H9 (cell line): Measurements from ENCODE around the gene GGT6. TPM values are rescaled to one million over a fixed set of nuclear protein-coding genes. Genes with fewer than 3 reads are reported as not detected.

Source experiments
- DNase-seq: peaks from one replicate; pipeline ENCODE4 v3.0.0-alpha.2; 2017
- H2AFZ ChIP-seq: one replicate; pipeline ENCODE4 v1.6.1; 2013; ENCODE audit warnings: mild to moderate bottlenecking, low read length, control low read depth, moderate library complexity
- H2AK5ac ChIP-seq: 2 replicates; pipeline ENCODE4 v1.6.1; 2013; ENCODE audit warnings: low read length, control low read depth, mixed read lengths; ENCODE audit not compliant: insufficient read length
- H2BK120ac ChIP-seq: one replicate; pipeline ENCODE4 v1.6.1; 2013; ENCODE audit warnings: low read depth, mild to moderate bottlenecking, low read length, control low read depth, inconsistent platforms; ENCODE audit not compliant: poor library complexity, severe bottlenecking
- H2BK12ac ChIP-seq: 2 replicates; pipeline ENCODE4 v1.6.1; 2013; ENCODE audit warnings: low read length, control low read depth, mixed read lengths, low read depth; ENCODE audit not compliant: insufficient read length
- H2BK15ac ChIP-seq: 2 replicates; pipeline ENCODE4 v1.6.1; 2013; ENCODE audit warnings: low read depth, low read length, control low read depth
- H2BK20ac ChIP-seq: one replicate; pipeline ENCODE4 v1.6.1; 2013; ENCODE audit warnings: low read depth, mild to moderate bottlenecking, low read length, control low read depth, inconsistent platforms; ENCODE audit not compliant: poor library complexity, severe bottlenecking
- H2BK5ac ChIP-seq: 2 replicates; pipeline ENCODE4 v1.6.1; 2013; ENCODE audit warnings: low read length, control low read depth, mixed read lengths; ENCODE audit not compliant: insufficient read length
- H3K14ac ChIP-seq: 2 replicates; pipeline ENCODE4 v1.6.1; 2013; ENCODE audit warnings: low read length, control low read depth; ENCODE audit not compliant: insufficient read depth
- H3K18ac ChIP-seq: 2 replicates; pipeline ENCODE4 v1.6.1; 2013; ENCODE audit warnings: low read depth, mild to moderate bottlenecking, mixed read lengths, low read length, control low read depth; ENCODE audit not compliant: insufficient read length
- H3K23ac ChIP-seq: 2 replicates; pipeline ENCODE4 v1.6.1; 2013; ENCODE audit warnings: low read length, control low read depth, mixed read lengths, low read depth; ENCODE audit not compliant: insufficient read length
- H3K23me2 ChIP-seq: 2 replicates; pipeline ENCODE4 v1.6.1; 2013; ENCODE audit warnings: low read depth, mild to moderate bottlenecking, mixed read lengths, low read length, control low read depth; ENCODE audit not compliant: insufficient read length, poor library complexity, severe bottlenecking
- H3K27ac ChIP-seq: 2 replicates; pipeline ENCODE4 v1.5.1; 2013; ENCODE audit warnings: low read length, control low read depth, mixed read lengths, low read depth; ENCODE audit not compliant: insufficient read length
- H3K27me3 ChIP-seq: 2 replicates; pipeline ENCODE4 v1.6.1; 2013; ENCODE audit warnings: low read length, control low read depth, inconsistent platforms; ENCODE audit not compliant: insufficient read depth
- H3K4ac ChIP-seq: 2 replicates; pipeline ENCODE4 v1.6.1; 2013; ENCODE audit warnings: low read depth, mild to moderate bottlenecking, control low read depth, inconsistent platforms, low read length, moderate library complexity
- H3K4me1 ChIP-seq: 2 replicates; pipeline ENCODE4 v1.6.1; 2013; ENCODE audit warnings: low read length, control low read depth, inconsistent platforms; ENCODE audit not compliant: insufficient read depth
- H3K4me2 ChIP-seq: 2 replicates; pipeline ENCODE4 v1.6.1; 2013; ENCODE audit warnings: low read length, control low read depth, mixed read lengths; ENCODE audit not compliant: insufficient read length, insufficient read depth
- H3K56ac ChIP-seq: 2 replicates; pipeline ENCODE4 v1.6.1; 2013; ENCODE audit warnings: low read depth, mild to moderate bottlenecking, mixed read lengths, low read length, control low read depth; ENCODE audit not compliant: insufficient read length
- H3K79me1 ChIP-seq: 2 replicates; pipeline ENCODE4 v1.6.1; 2013; ENCODE audit warnings: low read depth, mild to moderate bottlenecking, moderate library complexity, low read length, control low read depth, inconsistent platforms; ENCODE audit not compliant: insufficient read depth, poor library complexity, severe bottlenecking
- H3K79me2 ChIP-seq: 2 replicates; pipeline ENCODE4 v1.6.1; 2013; ENCODE audit warnings: low read length, control low read depth, inconsistent platforms; ENCODE audit not compliant: insufficient read depth
- H3K9ac ChIP-seq: 2 replicates; pipeline ENCODE4 v1.6.1; 2013; ENCODE audit warnings: low read length, control low read depth, mixed read lengths; ENCODE audit not compliant: insufficient read length; ENCODE audit errors: extremely low read depth
- H3K9me3 ChIP-seq: one replicate; pipeline ENCODE4 v1.6.1; 2013; ENCODE audit warnings: low read depth, low read length, inconsistent platforms; ENCODE audit not compliant: control insufficient read depth
- H3T11ph ChIP-seq: one replicate; pipeline ENCODE4 v1.6.1; 2013; ENCODE audit warnings: mild to moderate bottlenecking, low read length, control low read depth, inconsistent platforms
- H4K20me1 ChIP-seq: one replicate; pipeline ENCODE4 v1.6.1; 2013; ENCODE audit not compliant: control insufficient read depth, insufficient read length, insufficient read depth
- H4K5ac ChIP-seq: 2 replicates; pipeline ENCODE4 v1.6.1; 2013; ENCODE audit warnings: low read depth, mild to moderate bottlenecking, mixed read lengths, low read length, control low read depth; ENCODE audit not compliant: insufficient read length
- H4K8ac ChIP-seq: replicated peaks from 2 replicates; pipeline ENCODE4 v1.6.1; 2013; ENCODE audit warnings: low read length, control low read depth, mixed read lengths, low read depth; ENCODE audit not compliant: insufficient read length
- H4K91ac ChIP-seq: 2 replicates; pipeline ENCODE4 v1.6.1; 2013; ENCODE audit warnings: low read depth, mild to moderate bottlenecking, moderate library complexity, mixed read lengths, low read length, control low read depth; ENCODE audit not compliant: insufficient read length
- H3K27ac Mint-ChIP-seq, 3 experiments: 2 replicates in 2 of 3; 3 replicates in 1 of 3; pipeline ENCODE4 v1.8.0; 2020 to 2021; ENCODE audit warnings: mixed read lengths in 3 of 3, mild to moderate bottlenecking in 1 of 3, moderate library complexity in 1 of 3
- H3K27me3 Mint-ChIP-seq: 2 replicates; pipeline ENCODE4 v1.8.0; 2021; ENCODE audit warnings: low read depth, mild to moderate bottlenecking, moderate library complexity, mixed read lengths
- H3K36me3 Mint-ChIP-seq, 3 experiments: 2 replicates in 2 of 3; 3 replicates in 1 of 3; pipeline ENCODE4 v1.8.0; 2020 to 2021; ENCODE audit warnings: low read depth in 3 of 3, mixed read lengths in 3 of 3; ENCODE audit not compliant: insufficient read depth in 1 of 3
- H3K4me1 Mint-ChIP-seq, 2 experiments: 2 replicates each; pipeline ENCODE4 v1.8.0; 2020; ENCODE audit warnings: mixed read lengths in 2 of 2
- H3K4me3 Mint-ChIP-seq, 2 experiments: 2 replicates in 1 of 2; 3 replicates in 1 of 2; pipeline ENCODE4 v1.8.0; 2020 to 2021; ENCODE audit warnings: mild to moderate bottlenecking in 2 of 2, mixed read lengths in 2 of 2, moderate library complexity in 1 of 2
- H3K9me3 Mint-ChIP-seq, 2 experiments: 2 replicates in 1 of 2; 3 replicates in 1 of 2; pipeline ENCODE4 v1.8.0; 2020; ENCODE audit warnings: mild to moderate bottlenecking in 2 of 2, mixed read lengths in 2 of 2, moderate library complexity in 1 of 2
- WGBS: extraction: QIAGEN DNeasy Blood & Tissue Kit; methylation state at CpG from one replicate; pipeline ENCODE4 v1.1.7; 2013; ENCODE audit warnings: missing lambda C conversion rate, low lambda C conversion rate, mixed read lengths; ENCODE audit not compliant: insufficient read length; ENCODE audit errors: extremely low coverage; 5-methylcytosine and 5-hydroxymethylcytosine counted together
- total RNA-seq: library from RNA; stranded (reverse); gene quantifications from 2 replicates; pipeline ENCODE4 v1.2.1, GENCODE V29; 2021
- TF ChIP-seq, protein P1 (sequence below): fragments of 200-600 bp; sonication (generic); conservative IDR thresholded peaks from 3 replicates; pipeline ENCODE4 v1.8.0; 2021; ENCODE audit warnings: antibody characterized with exemption, mild to moderate bottlenecking

GGT6 gene
- total RNA-seq, 1 experiment from 2014 or later: 0.17 TPM

GRCh38 chr17:4547118-4547906 is 13.1 kb downstream of the GGT6 start:
- Histone ChIP-seq H4K8ac (no peak overlapping the region), H2AFZ (no peak overlapping the region), H2AK5ac (no peak overlapping the region), H4K91ac (no peak overlapping the region), H3K23ac (no peak overlapping the region), H3K18ac (no peak overlapping the region), H2BK15ac (no peak overlapping the region), H2BK12ac (no peak overlapping the region), H3T11ph (no peak overlapping the region), H3K4me2 (no peak overlapping the region), H4K5ac (no peak overlapping the region), H4K20me1 (peaks cover 3% of the 10 kb centered on the region), H2BK5ac (no peak overlapping the region), H2BK120ac (no peak overlapping the region), H3K79me1 (no peaks in the 10 kb centered on the region), H3K9ac (no peak overlapping the region), H2BK20ac (no peak overlapping the region), H3K4me1 (no peaks in the 10 kb centered on the region), H3K56ac (no peak overlapping the region), H3K14ac (no peak overlapping the region), H3K27me3 (no peaks in the 10 kb centered on the region), H3K79me2 (no peaks in the 10 kb centered on the region), H3K9me3 (no peaks in the 10 kb centered on the region), H3K4ac (no peak overlapping the region), H3K23me2 (no peaks in the 10 kb centered on the region), H3K27ac (no peak overlapping the region)
- peaks cover 0 to 2% of the 10 kb centered on the region in 2 experiments; a peak in 2 of 4 replicates for H3K4me1 Mint-ChIP-seq
- TF ChIP-seq, protein P1, sequence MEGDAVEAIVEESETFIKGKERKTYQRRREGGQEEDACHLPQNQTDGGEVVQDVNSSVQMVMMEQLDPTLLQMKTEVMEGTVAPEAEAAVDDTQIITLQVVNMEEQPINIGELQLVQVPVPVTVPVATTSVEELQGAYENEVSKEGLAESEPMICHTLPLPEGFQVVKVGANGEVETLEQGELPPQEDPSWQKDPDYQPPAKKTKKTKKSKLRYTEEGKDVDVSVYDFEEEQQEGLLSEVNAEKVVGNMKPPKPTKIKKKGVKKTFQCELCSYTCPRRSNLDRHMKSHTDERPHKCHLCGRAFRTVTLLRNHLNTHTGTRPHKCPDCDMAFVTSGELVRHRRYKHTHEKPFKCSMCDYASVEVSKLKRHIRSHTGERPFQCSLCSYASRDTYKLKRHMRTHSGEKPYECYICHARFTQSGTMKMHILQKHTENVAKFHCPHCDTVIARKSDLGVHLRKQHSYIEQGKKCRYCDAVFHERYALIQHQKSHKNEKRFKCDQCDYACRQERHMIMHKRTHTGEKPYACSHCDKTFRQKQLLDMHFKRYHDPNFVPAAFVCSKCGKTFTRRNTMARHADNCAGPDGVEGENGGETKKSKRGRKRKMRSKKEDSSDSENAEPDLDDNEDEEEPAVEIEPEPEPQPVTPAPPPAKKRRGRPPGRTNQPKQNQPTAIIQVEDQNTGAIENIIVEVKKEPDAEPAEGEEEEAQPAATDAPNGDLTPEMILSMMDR: no peak
- no CpG with 5 or more reads among the region's 17 CpGs for WGBS
- H3K36me3 Mint-ChIP-seq: peaks cover 40 to 82% (median 74%) of the 10 kb centered on the region in 3 experiments
- no peaks in the 10 kb centered on the region for H3K27me3 Mint-ChIP-seq
- H3K9me3 Mint-ChIP-seq: no peaks in the 10 kb centered on the region
- H3K4me3 Mint-ChIP-seq: no peak overlapping the region
- no peak for DNase-seq
- H3K27ac Mint-ChIP-seq: peak overlapping the region in 1 of 3 experiments; percentile 81; a peak in 1 of 7 replicates
